WTC11 (cell line): ENCODE results near the gene PRKAR1B.

ENCODE experiments used
- CREB1 ChIP-seq: sonication (generic); formaldehyde crosslinking; IDR thresholded peaks from 2 replicates; pipeline ENCODE4 v1.8.0; 2023; ENCODE audit warnings: mild to moderate bottlenecking, missing genetic modification reagents
- CTCF ChIP-seq: fragments of 200-600 bp; IDR thresholded peaks from 2 replicates; pipeline ENCODE4 v1.8.0; 2022; ENCODE audit warnings: antibody characterized with exemption
- E2F4 ChIP-seq: sonication (generic); formaldehyde crosslinking; IDR thresholded peaks from 2 replicates; pipeline ENCODE4 v1.8.1; 2022; ENCODE audit warnings: low read depth, mild to moderate bottlenecking, moderate library complexity, missing genetic modification reagents, borderline replicate concordance
- NFYB ChIP-seq: sonication (generic); formaldehyde crosslinking; conservative IDR thresholded peaks from 2 replicates; pipeline ENCODE4 v1.8.0; 2022; ENCODE audit warnings: low read depth, missing genetic modification reagents
- SOX15 ChIP-seq: fragments of 250-450 bp; sonication (Bioruptor Pico); IDR thresholded peaks from 2 replicates; pipeline ENCODE4 v1.9.0; 2021; ENCODE audit warnings: mild to moderate bottlenecking
- STAT6 ChIP-seq: sonication (generic); formaldehyde crosslinking; conservative IDR thresholded peaks from 2 replicates; pipeline ENCODE4 v1.8.1; 2023; ENCODE audit warnings: mild to moderate bottlenecking, low read depth, missing genetic modification reagents, moderate library complexity
- TEAD1 ChIP-seq: sonication (generic); formaldehyde crosslinking; IDR thresholded peaks from 2 replicates; pipeline ENCODE4 v1.8.0; 2022; ENCODE audit warnings: mild to moderate bottlenecking, missing genetic modification reagents
- TP53 ChIP-seq: sonication (generic); formaldehyde crosslinking; IDR thresholded peaks from 2 replicates; pipeline ENCODE4 v1.8.1; 2023; ENCODE audit warnings: mild to moderate bottlenecking, missing genetic modification reagents
- ZNF263 ChIP-seq: sonication (generic); formaldehyde crosslinking; IDR thresholded peaks from 2 replicates; pipeline ENCODE4 v1.8.1; 2022; ENCODE audit warnings: low read depth, mild to moderate bottlenecking, moderate library complexity, missing genetic modification reagents
- ZSCAN18 ChIP-seq: fragments of 250-450 bp; sonication (Bioruptor Pico); IDR thresholded peaks from 2 replicates; pipeline ENCODE4 v2.1.2; 2022; ENCODE audit warnings: mild to moderate bottlenecking, moderate library complexity

GRCh38 chr7:502296-502695 is 224.8 kb downstream of the PRKAR1B start:
- TF ChIP-seq SOX15 (CRISPR knock-in tag): no peak
- no peak for TF ChIP-seq STAT6 (CRISPR knock-in tag)
- TF ChIP-seq NFYB (CRISPR knock-in tag): no peak
- no peak for TF ChIP-seq CTCF
- TF ChIP-seq ZNF263 (CRISPR knock-in tag): no peak
- no peak for TF ChIP-seq TP53 (CRISPR knock-in tag)
- no peak for TF ChIP-seq ZSCAN18 (CRISPR knock-in tag)
- TF ChIP-seq TEAD1 (CRISPR knock-in tag): no peak
- no peak for TF ChIP-seq E2F4 (CRISPR knock-in tag)
- no peak for TF ChIP-seq CREB1 (CRISPR knock-in tag)
